Measurements from ENCODE around the gene LTA4H.

LTA4H gene

DNA sequence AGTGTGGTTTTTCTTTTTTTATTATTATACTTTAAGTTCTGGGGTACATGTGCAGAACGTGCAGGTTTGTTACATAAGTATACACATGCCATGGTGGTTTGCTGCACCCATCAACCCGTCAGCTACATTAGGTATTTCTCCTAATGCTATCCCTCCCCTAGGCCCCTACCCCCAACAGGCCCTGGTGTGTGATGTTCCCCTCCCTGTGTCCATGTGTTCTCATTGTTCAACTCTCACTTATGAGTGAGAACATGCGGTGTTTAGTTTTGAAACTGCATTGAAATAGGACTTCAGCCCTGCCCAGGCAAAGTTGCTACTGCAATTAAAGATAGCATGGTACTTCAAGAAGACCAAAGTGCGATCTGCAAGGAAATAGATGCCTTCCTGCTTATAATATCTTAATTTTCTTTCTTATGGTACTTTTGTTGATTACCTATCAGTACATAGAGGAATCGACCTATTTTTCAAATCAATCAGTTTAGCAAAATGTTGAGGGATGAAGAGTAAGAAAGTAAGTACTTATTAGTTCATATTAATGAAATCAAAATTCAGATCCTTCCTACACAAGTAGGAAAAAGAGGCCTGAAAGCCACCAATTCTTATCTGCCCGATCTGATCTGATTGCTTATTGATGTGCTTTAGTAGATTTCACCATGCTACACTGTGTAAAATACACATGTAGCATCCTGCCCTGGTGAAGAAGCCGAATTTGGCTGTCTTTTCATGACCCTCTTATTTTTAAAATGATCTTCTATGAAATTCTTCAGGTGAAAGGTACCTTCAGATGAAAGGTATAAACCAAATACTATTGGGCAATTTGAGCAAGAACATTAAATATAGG is 1.6 kb downstream of the LTA4H start:
- no peak for DNase-seq

DNA sequence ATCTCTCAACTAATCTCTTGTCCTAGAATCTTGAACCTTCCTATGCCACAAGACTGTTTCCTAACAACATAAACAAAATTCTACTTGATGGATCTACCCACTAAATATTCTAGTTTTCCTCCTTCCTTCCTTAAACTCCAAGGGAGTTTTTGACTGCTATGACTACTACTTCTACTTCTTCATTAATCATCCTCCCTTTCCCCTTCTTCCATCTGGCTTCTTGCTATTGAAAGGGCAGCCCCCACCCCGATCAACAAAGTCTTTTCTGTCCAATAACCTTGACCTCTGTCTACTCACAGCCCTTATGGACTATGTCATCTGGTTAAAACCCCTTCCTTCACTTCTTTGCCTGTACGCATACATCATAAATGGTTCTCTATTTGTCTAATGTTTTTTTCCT is 5.6 kb downstream of the LTA4H start:
- no peak for DNase-seq

DNA sequence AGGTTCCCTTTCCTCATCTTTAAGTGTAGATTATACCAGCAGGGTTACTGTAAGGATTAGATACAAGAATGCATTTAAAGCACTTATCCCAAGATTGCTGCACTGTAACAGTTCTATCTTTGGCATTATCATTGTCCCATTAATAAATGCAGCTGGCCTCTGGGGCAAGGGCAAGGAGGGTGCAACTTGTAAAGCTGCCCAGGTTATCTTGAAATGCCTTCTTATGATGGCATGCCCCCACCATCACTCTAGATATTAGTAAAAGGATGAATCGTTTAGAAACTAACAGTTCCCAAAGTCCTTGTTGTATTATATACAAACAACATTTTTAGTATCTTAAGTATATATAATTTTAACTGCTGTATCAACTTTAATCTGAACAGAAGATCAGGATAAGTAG is 6.8 kb downstream of the LTA4H start:
- DNase-seq: no peak

DNA sequence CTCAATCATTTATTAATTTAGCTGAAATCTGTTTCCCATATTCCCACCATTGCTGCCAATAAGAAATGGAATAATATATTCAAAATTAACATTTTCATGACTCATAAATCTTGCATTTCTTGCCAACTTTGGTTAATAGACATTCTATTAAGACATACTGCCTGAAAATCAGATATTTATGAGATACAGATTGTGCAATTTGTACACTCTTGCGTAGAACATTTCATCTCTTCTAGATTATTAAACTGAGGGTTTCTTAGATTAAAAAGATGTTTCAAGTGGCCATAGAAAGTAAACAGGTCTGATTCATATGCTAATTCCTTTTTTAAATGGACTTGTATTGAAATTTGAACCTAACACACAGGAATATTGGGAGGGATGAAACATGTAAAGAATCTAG is 9.1 kb downstream of the LTA4H start:
- no peak for DNase-seq

DNA sequence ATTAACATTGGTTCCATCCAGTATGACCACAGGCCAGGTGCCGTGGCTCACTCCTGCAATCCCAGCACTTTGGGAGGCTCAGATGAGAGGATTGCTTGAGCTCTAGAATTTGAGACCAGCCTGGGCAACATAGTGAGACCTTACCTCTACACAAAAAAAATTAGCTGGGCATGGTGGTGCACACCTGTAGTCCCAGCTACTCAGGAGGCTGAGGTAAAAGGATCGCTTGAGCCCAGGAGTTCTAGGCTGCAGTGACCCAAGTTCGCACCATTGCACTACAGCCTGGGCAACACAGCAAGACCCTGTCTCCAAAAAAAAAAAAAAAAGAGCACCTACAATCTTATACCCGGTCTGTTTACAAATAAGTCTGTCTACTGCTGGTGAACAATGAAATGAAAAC is 9.9 kb downstream of the LTA4H start:
- DNase-seq: no peak

DNA sequence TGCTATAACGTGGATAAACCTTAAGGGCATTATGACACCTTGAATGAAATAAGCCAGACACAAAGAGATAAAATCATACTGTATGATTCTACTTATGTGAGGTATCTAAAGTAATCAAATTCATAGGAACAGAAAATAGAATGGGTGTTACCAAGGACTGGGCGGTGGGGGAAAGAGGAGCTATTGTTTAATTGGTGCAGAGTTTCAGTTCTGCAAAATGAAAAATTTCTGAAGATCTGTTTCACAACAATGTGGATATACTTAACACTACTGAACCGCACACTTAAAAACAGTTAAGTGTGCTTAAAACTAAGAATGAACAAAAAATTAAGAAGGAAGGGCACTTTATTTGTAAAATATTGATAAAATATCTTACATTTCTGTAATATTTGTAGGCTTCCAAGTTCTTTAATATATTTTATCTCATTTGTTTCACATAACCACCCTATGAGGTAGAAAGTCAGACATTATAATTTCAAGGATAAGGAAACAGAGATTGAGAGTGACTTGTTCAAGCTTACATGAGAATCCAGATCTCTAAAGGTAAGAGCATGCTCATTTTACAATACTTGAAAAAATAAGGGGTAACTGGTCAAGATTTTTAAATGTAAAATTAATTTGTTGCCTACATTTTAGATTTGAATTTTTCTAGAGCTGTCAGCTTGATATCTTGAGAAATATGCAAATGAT is 14.9 kb downstream of the LTA4H start:
- DNase-seq: no peak

DNA sequence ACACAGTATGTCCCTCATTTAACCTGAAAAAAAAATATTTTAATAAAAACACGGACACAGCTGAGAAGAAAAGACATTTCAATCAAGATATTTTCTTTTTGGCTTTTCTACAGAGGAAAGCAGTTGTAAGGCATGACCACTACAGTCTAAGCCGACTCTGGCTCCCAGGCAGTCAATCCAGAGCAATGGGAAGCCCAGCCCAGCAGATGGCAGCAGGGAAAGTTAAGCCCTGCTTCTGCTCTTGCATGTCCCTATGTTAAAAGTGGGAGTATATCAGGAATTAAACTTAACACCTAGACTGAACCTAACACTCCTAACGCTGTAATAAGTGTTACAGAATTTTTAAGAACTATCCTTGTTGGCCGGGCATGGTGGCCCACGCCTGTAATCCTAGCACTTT is 19.7 kb downstream of the LTA4H start:
- DNase-seq: no peak

DNA sequence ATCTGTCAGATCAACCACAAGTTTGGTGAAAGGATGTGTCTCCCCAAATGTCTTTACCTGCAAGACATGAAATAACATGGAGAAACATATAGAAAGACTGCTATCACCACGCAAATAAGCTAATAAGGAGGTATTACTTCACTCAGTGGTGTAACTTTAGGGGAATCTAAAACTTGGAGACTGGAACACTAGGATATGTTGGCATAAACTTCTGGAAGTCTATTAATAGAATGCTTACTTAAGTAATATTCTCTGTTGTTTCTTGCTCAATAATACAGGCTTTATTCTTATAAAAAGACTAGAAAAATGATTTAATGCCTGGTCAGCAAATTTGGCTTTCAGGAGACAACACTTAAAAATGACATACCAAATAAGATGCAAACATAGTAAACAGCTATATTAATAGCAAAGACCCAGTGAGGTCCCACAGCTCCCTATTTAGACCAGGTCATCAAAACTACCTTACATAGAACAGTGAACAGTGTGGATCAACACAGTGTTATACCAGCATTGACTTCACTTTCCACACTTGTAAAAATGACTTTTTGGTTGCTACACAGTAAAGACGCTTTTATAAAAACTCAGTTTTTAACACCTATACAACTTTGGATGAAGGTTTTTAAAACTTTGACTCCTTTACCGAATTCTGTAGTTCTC is 20.3 kb downstream of the LTA4H start:
- DNase-seq: no peak

DNA sequence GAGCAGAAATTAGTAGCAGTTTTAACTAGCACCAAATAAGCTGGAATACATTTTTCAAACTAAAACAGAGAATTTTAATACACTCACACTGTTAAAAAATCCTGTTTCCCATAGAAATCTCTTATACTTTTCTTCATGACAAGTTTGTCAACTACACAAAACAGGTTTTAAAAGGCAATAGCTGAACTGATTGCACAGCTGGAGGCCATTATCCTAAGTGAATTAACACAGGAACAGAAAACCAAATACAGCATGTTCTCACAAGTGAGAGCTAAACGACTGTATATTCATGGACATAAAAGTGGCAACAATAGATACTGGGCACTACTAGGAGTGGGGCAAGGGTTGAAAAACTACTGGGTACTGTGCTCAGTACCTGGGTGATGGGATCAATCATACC is 27.7 kb downstream of the LTA4H start:
- DNase-seq: no peak

DNA sequence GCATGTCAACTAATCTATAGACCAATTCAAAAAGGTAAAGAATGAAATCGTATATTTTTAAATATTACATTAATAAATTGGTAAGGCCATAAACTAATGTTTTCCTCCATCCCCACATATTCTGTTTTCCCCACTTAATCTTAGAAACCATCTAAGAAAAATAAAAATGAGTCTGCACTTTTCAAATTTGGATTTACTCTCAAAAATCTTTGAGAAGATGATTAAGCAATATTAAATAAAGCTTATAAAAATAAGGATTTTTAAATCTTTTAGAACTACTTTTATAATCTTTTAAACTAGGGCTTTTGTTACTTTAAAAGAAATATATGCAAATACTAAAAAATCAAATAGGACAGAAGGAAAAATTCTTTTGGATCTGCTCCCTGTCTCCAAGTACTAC is 28.7 kb downstream of the LTA4H start:
- no peak for DNase-seq

DNA sequence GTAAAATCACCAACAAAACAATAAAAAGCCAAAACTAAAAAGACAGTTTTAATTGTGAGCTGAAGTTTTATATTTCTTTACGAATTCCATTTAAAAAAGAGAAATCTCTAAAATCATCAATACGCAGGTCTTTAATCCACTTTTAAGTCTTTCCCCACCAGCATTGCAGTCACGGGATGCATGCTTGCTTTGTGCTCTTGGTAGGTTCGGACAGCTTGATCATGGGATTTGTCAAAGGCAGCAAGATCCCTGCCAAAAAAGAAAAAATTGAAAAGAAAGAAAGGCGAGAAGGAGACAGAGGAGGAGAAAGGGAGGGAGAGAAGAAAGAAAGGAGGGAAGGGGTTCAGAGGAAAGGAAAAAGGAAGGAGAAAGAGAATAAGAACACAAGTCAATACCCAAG is 34.5 kb downstream of the LTA4H start:
- DNase-seq: no peak

DNA sequence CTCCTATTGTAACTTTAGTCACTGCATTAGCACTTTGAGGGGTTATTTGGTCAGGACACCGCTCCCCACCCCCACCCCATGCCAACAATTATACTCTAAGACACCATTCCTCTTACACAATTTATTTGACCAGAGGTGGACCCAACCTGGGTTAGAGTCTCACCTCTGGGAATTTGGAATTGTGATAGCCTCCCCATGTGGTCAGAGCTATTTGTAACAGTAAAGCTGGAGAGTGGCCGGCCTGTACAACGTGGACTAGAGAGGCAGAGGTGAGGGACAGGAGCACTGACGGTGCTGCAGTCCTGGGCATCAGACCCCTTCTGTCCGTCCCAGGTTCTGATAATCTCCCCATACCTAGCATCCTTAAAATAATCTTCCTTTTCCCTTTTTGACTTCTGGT is 35.9 kb downstream of the LTA4H start:
- no peak for DNase-seq

DNA sequence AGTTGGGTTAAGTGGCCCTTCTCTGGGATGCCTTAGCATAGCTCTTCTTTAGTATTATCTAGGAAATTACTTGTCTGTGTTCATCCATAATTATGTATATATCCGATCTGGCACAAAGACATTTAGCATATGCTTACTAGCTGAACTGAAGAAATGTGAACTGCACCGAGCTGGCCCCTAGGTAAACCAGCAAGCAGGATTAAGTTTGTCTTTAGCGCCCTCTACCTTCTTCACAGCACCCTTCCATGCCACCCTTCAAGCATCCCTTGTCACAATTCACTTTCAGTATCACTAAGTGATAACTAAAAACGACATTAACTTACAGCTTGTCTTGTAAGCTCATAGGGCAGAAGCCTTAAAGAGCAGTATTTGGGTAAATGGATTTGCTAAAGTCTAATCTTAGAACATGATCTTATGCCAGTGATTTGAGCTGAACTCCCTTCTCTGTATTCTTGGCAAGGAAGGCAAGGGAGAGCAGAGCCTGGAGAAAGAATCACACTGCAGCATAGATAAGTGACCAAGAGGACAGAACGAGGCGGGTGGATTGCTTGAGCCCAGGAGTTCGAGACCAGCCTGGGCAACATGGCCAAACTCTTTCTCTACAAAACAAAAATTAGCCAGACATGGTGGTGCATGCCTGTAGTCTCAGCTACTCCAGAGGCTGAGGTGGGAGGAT is 36.6 kb downstream of the LTA4H start:
- peak; percentile 11 to 17 for DNase-seq

DNA sequence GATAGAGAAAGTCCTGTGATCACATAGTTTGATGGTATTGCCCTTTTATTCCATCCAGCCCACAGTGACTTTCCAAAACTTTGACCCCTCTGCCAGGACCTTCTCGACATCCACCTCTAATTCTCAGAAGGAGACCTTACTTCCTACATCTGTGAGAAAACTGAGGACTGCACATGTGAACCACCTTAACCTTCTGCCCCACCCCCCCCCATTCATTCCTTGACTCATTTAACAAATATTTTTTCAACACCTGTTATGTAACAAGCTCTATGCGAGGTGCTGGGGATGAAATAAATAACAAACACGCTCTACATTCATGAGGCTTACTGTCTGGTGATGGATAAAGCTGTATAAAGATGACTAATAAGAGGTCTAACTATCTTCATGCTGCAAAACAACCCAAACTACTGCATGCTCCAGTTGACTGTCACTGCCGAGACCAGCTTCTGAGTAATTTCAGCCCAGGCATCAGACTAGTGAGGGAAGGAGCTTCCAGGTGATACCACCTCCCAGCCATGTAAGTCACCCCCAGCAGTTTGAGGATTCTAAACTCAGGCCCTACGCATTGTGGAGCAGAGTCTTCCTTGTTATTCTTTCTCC is 37.4 kb downstream of the LTA4H start:
- no peak for DNase-seq

DNA sequence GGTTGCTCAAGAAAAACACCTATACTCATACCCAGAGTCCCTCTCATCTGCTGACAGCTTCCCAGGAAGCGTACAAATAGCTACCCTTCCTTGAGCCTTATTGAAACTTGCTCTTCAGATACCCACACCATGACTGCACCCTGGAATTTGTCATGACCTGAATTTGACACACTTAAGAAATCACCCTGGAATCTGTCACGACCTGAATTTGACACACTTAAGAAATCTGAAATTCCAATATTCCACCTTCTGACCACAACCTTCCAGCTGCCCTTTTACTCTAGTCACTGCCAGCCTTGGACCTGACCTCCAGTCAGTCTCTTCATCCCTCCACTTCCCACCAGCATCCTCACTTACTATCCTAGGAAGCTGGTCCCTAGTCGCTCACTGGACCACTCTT is 38.1 kb downstream of the LTA4H start:
- no peak for DNase-seq

DNA sequence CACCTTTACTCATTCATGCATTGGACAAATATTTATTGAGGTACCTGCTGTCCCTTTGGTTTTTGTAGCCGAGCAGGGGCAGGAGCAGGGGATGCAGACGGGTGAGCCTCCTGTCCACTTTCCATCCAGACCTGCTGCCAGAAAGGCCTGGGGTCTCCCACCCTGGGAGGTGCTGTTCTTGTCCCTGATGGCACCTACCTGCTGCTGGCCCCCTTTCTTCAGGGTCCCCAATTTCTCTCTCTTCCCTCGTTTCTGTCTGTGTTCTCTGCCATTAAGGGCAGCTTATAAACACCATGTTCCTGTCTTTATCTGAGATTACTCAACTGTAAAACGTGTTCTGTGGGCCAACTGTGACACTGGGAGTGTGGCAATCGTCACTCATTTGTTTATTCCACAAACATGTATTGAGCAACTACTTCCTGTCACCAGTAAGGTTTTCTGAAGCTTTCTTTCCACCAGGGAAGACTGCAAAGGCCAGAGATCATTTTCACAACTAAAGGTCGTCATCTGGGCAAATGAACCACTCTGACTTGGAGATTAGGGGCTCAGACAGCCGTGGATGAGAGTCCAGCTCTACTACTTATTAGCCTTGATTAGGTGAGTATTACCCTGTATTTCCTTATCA is 39.2 kb downstream of the LTA4H start, which contains the start of gene HAL:
TSS of gene HAL (minus strand) at position 311 of the 625 bp plus-strand sequence. CDS start 434 bp downstream, outside the sequence.
- no peak for DNase-seq

DNA sequence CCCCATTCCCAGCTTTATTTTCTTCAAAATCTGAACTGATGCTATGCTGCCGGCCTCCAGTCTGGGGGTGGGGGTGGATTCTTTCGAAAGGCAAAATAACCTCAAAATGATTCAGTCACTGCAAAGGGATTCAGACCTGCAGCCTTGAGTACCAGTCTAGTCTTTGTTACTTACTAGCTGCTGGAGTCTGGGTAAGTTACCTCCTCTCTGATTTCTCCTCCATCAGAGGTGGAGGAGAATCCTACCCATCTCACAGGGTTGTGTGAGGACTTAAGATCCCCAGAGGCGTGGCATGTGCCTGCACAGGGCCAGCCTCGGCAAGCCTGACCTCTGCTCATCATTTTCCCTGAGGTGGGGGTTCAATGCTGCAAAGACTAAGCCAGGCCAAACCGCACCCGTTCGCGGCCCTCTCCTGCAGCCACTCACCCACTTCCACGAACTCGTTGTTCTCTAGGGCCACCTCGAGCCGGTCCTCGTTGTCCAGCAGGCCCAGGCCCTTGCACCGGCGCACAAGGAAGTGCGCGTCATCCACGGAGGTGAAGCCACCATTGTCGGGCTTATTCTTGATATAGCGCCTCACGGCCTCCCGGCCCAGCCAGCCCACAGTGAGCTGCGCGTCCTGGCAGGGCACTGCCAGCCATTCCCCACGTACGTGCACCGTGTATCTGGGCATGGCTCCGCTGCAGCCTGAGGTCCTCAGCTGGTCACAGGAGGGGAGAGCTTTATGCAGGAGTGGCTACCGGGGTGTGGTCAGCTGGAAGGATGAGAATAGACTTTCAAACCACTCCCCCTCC is 40.0 kb downstream of the LTA4H start:
- DNase-seq: no peak

DNA sequence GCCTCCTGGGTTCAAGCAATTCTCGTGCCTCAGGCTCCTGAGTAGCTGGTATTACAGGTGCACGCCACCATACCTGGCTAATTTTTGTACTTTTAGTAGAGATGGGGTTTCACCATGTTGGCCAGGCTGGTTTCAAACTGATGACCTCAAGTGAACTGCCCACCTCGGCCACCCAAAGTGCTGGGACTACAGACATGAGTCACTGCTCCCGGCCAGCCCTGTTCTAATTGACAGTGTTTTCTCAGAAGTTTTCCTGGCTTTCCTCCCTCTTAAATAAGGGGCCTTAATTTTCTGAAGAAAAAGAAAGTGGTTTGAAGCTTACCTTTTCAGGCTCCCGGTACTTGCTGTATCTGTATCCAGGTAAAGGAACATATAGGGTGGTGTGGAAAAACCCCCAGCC is 40.9 kb downstream of the LTA4H start:
- DNase-seq: no peak

DNA sequence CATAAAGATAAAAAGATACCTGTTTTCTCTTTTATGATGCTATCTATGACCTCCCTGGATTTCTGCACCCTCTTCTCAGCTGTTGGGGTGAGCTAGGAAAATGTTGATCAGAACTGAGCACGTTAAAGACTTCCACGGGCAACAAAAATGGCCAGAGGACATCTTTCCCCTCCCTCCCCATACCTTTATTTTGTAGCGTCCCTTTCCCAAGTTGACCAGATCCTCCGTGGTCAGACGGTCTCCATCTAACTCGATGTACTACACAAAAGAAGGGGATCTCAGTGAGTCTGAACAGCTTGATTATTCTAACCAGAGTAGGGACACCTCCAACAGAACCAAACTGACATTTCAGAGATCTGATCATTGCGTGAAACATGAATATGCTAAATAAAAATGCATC is 41.5 kb downstream of the LTA4H start:
- DNase-seq: no peak

DNA sequence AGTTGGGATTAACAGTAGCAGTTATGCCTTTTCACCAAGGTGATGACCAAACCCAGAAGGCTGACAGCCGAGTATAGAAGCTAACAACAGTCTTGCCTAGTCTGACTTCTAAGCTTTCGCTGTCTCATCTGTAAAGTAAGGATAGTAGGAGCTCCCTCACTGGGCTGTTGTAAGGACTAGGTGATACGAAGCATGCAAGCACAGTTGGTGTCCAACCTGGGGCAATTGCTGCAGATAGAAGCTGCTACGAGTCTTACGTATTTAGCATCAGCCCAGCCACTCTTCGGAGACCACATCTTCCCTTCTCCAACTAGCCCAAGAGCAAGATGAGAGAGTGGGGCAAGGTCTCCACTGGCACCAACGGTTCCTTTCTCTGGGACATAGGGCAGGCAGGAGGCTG is 45.3 kb downstream of the LTA4H start:
- DNase-seq: no peak

DNA sequence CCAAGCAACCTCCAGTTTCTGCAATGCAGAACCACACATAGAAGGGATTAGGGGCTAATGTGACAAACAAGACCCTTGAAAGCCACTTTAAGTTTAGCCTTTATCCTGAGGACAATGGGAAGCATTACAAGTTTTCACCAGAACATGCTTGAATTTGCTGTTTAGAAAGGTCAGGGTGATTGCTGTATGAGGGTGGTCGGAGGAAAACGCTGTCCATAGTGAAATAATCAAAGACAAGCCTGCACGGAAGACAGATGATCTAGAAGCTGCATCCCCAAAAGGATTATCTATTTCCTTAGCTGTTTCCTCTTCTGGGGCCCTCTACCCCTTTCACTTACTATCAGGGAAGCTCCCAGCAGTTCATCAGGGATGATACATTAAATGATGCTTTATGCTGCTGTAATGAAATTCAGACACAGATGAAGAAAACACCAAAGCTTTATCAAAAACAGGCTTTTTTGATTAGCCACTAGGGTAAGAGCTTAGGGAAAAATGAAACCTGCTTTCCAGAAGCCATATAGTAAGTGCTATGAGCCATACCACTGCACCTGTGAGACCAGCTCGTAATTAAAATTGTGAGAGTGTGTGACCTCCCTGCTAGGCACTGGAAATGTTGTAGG is 45.8 kb downstream of the LTA4H start:
- no peak for DNase-seq
